Fibroblast of mammary gland (primary cell): Measurements from ENCODE around the gene SGPL1.
"Not testable (repeated sequence)": the region's sequence is repeated elsewhere in the genome, so short reads cannot be mapped to it uniquely, and the experiment has no call there.

Experiments used
- DNase-seq: peaks from one replicate; pipeline ENCODE4 v3.0.0-alpha.2; 2010; ENCODE audit warnings: low read depth
- H3K4me3 ChIP-seq: 2 replicates; pipeline ENCODE4 v1.5.1; 2011; ENCODE audit warnings: low read depth, mild to moderate bottlenecking, low read length, moderate library complexity; ENCODE audit not compliant: control insufficient read depth
- CTCF ChIP-seq: conservative IDR thresholded peaks from 2 replicates; pipeline ENCODE4 v1.5.1; 2011; ENCODE audit warnings: low read depth, low read length, inconsistent platforms; ENCODE audit not compliant: control insufficient read depth, insufficient read depth

Gene SGPL1

DNA sequence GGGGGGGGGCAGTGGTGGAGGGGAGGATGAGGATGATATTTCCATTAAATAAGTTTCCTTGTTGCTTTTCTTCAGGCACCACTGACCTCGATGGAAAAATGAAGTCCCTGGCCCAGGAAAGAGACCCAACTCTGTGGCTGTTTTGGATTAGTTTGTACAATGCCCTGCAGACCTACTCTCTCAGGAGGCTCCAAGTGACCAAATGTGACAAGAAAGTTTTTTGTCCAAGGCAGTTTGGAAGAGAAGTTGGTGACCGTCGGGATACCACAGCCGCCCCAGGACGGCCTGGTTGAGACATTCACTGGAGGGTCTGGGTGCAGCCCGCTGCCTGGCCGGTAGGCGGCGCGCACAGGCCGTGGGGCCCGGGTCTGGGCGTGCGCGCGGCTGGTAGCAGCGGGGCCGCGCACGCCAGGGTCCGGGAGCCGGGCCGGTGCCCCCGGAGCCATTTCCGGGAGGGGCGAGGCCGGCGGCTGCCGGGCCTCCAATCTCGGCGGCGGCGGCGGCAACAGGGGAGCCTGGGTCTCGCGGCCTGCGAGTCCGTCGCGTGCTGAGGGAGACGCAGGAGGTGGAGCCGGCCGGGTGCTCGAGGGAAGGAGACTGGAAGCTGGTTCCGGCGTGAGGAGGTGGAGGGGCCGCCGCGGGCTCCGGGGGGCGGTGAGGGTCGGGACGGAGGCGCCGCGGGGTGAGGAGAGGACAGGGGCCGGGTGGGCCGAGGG, at the start of gene SGPL1:
TSS of gene SGPL1 (plus strand) at position 445 of the 716 bp plus-strand sequence. CDS start 906 bp downstream, outside the sequence.
- peak within 1 kb of the TSS; percentile 83 for H3K4me3 ChIP-seq
- peak; percentile 57 for TF ChIP-seq CTCF
- DNase-seq: peak; percentile 70

DNA sequence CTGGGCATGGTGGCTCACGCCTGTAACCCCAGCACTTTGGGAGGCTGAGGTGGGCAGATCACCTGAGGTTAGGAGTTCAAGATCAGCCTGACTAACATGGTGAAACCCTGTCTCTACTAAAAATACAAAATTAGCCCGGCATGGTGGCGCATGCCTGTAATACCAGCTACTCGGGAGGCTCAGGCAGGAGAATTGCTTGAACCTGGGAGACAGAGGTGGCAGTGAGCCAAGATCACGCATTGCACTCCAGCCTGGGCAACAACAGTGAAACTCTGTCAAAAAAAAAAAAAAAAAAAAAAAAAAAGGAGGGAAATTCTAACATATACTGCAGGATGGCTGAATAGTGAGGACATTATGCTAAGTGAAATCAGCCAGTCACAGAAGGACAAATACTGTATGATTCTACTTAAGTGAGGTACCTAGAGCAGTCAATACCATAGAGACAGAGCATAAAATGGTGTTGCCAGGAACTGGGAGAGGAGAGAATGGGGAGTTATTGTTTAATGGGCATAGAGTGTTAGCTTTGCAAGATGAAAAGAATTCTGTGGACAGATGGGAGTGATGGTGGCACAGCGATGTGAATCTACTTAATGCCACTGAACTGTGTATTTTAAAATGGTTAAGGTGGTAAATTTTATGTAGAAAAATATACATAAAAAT, 47.6 kb upstream of the SGPL1 start:
- not testable (repeated sequence) for DNase-seq, H3K4me3 ChIP-seq

GRCh38 chr10:70769121-70769520, 46.6 kb upstream of the SGPL1 start:
- no peak overlapping the region for H3K4me3 ChIP-seq
- DNase-seq: no peak
- no peak for TF ChIP-seq CTCF

GRCh38 chr10:70770001-70770400, 45.7 kb upstream of the SGPL1 start:
- no peak overlapping the region for H3K4me3 ChIP-seq
- TF ChIP-seq CTCF: no peak
- no peak for DNase-seq

GRCh38 chr10:70770516-70770915, 45.2 kb upstream of the SGPL1 start:
- DNase-seq, H3K4me3 ChIP-seq: not testable (repeated sequence)

- H3K4me3 ChIP-seq: no peak overlapping the region
- TF ChIP-seq CTCF: no peak
- no peak for DNase-seq
Observed at GRCh38 chr10:70771311-70772194, 44.2 kb upstream of the SGPL1 start.

GRCh38 chr10:70772627-70773026, 43.1 kb upstream of the SGPL1 start:
- TF ChIP-seq CTCF: no peak
- H3K4me3 ChIP-seq: no peak overlapping the region
- DNase-seq: no peak
